HEK293T (cell line): ENCODE data around the gene ITGA11.

Experiments
- ARNT ChIP-seq: fragments of 450-650 bp; IDR thresholded peaks from 2 replicates; pipeline ENCODE4 v1.6.1; 2017; ENCODE audit warnings: mild to moderate bottlenecking
- BHLHE40 ChIP-seq: fragments of 450-650 bp; IDR thresholded peaks from 2 replicates; pipeline ENCODE4 v1.6.1; 2016; ENCODE audit warnings: mild to moderate bottlenecking, moderate library complexity, borderline replicate concordance
- CTBP1 ChIP-seq: fragments of 450-650 bp; IDR thresholded peaks from 2 replicates; pipeline ENCODE4 v1.6.1; 2016; ENCODE audit warnings: borderline replicate concordance
- ELF4 ChIP-seq: fragments of 450-650 bp; IDR thresholded peaks from 2 replicates; pipeline ENCODE4 v1.6.1; 2017; ENCODE audit warnings: antibody characterized with exemption
- FOXA1 ChIP-seq: fragments of 450-650 bp; IDR thresholded peaks from 2 replicates; pipeline ENCODE4 v1.6.1; 2016; ENCODE audit warnings: mild to moderate bottlenecking
- FOXK2 ChIP-seq: fragments of 450-650 bp; IDR thresholded peaks from 2 replicates; pipeline ENCODE4 v1.6.1; 2016; ENCODE audit warnings: mild to moderate bottlenecking
- FOXM1 ChIP-seq: fragments of 450-650 bp; IDR thresholded peaks from 2 replicates; pipeline ENCODE4 v1.6.1; 2017; ENCODE audit warnings: mild to moderate bottlenecking, borderline replicate concordance
- L3MBTL2 ChIP-seq: fragments of 450-650 bp; conservative IDR thresholded peaks from 2 replicates; pipeline ENCODE4 v1.6.1; 2016; ENCODE audit warnings: mild to moderate bottlenecking
- LEF1 ChIP-seq: fragments of 450-650 bp; IDR thresholded peaks from 2 replicates; pipeline ENCODE4 v1.6.1; 2017; ENCODE audit warnings: mild to moderate bottlenecking, borderline replicate concordance
- NFRKB ChIP-seq: fragments of 450-650 bp; IDR thresholded peaks from 2 replicates; pipeline ENCODE4 v1.6.1; 2016; ENCODE audit warnings: mild to moderate bottlenecking, moderate library complexity
- SP1 ChIP-seq: fragments of 450-650 bp; IDR thresholded peaks from 2 replicates; pipeline ENCODE4 v1.6.1; 2017
- SUZ12 ChIP-seq: fragments of 450-650 bp; IDR thresholded peaks from 2 replicates; pipeline ENCODE4 v1.6.1; 2016; ENCODE audit warnings: mild to moderate bottlenecking
- TARDBP ChIP-seq: fragments of 450-650 bp; IDR thresholded peaks from 2 replicates; pipeline ENCODE4 v1.6.1; 2016
- ZNF384 ChIP-seq: fragments of 450-650 bp; IDR thresholded peaks from 2 replicates; pipeline ENCODE4 v1.6.1; 2016

DNA sequence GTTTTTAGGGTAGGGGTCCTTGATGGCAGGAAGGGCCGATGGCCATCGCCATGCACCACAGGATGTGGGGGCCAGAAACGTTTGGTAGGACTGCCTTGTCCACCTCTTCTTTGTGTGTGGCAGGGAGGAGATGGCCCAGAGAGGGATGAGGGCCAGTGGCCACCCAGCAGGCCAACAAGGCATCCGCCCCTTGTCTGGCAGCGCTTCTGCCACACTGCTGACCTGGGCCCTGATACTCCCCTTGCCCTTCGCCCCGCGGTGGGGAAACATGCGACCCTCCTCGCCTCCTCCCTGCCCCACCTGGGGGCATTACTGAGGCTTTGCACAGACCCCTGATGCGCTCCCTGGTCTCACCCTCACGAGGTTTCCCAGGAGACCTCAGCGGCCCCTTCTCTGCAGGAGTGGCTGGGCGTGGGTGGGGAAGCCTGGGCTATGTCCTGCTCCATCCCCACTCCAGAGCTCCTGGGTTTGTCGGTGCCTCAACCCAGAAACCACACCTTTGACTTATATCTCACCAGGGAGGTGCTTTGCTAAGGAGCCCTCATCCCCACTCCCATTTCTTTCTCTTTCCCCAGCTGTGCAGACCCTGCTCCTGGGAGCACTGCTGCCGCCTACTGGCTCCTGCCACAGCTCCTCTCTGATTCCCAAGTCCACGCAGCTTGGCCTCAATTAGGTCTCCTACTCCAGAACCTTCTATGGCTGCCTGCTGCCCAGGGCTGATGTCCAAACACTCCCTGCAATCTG is 115.7 kb downstream of the ITGA11 start:
- TF ChIP-seq CTBP1 (no peak), FOXM1 (no peak), LEF1 (no peak), BHLHE40 (no peak), SP1 (no peak), FOXK2 (no peak), TARDBP (no peak), ELF4 (no peak), ZNF384 (no peak), ARNT (no peak), NFRKB (no peak), FOXA1 (no peak), L3MBTL2 (no peak), SUZ12 (no peak)
